AG08396 (cell line): ENCODE measurements around the gene RPA3.
A peak's percentile ranks its signal among the peaks of the same experiment; 100 is the strongest.

Source experiments
- DNase-seq: peaks from one replicate; pipeline ENCODE4 v3.0.0; 2012; ENCODE audit warnings: low spot score, mixed read lengths

RPA3 gene

GRCh38 chr7:7607010-7607409 lies 111.4 kb downstream of the RPA3 start:
- no peak for DNase-seq

- no peak for DNase-seq
These were observed 122.2 kb downstream of the RPA3 start for GRCh38 chr7:7596176-7596575.

DNA sequence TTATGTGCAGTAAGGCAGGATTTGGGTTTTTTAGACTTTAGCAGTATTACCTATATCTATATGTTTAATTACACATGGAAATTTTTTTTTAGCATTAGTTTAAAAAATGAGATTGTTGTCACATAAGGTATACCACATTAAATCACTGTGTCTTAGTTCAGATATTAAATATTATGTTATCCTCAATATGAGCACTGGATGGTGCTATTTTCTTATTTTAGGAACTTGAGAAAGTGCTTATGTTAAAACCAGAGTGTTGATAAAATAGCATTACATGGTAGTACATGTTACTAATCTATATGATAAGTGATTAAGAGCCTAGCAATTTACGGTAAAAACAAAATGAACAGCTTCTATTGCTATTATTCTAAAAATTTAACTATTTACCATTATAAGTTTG lies 123.0 kb downstream of the RPA3 start:
- DNase-seq, result peak; percentile 12
